ENCODE data around the gene PLA2G4F.

Gene PLA2G4F

GRCh38 chr15:42143356-42143755 lies 13.1 kb downstream of the PLA2G4F start:
- Histone ChIP-seq H3K36me3 (ENCODE audit: control insufficient read depth, insufficient read depth, low read length) (no peaks in the 10 kb centered on the region), H3K27me3 (ENCODE audit: control insufficient read depth, insufficient read depth, low read length) (peaks cover 4% of the 10 kb centered on the region), H3K4me3 (ENCODE audit: low read length) (no peak overlapping the region), H3K4me1 (ENCODE audit: control insufficient read depth, insufficient read depth, low read length) (peaks cover 37% of the 10 kb centered on the region), H3K9me3 (ENCODE audit: control insufficient read depth, low read length) (peaks cover 4% of the 10 kb centered on the region), H3K9ac (ENCODE audit: low read length) (no peak overlapping the region)

GRCh38 chr15:42141795-42142667 lies 14.4 kb downstream of the PLA2G4F start:
- no peak overlapping the region for H3K4me3 ChIP-seq (ENCODE audit: low read length)
- peaks cover 39% of the 10 kb centered on the region for H3K4me1 ChIP-seq (ENCODE audit: control insufficient read depth, insufficient read depth, low read length)
- no peak overlapping the region for H3K9ac ChIP-seq (ENCODE audit: low read length)
- H3K27me3 ChIP-seq (ENCODE audit: control insufficient read depth, insufficient read depth, low read length), result peaks cover 4% of the 10 kb centered on the region
- H3K36me3 ChIP-seq (ENCODE audit: control insufficient read depth, insufficient read depth, low read length), result no peaks in the 10 kb centered on the region
- peaks cover 5% of the 10 kb centered on the region for H3K9me3 ChIP-seq (ENCODE audit: control insufficient read depth, low read length)

- Histone ChIP-seq H3K4me3 (ENCODE audit: low read length) (no peak overlapping the region), H3K9me3 (ENCODE audit: control insufficient read depth, low read length) (peaks cover 5% of the 10 kb centered on the region), H3K27me3 (ENCODE audit: control insufficient read depth, insufficient read depth, low read length) (peaks cover 4% of the 10 kb centered on the region), H3K4me1 (ENCODE audit: control insufficient read depth, insufficient read depth, low read length) (peaks cover 32% of the 10 kb centered on the region), H3K9ac (ENCODE audit: low read length) (no peak overlapping the region), H3K36me3 (ENCODE audit: control insufficient read depth, insufficient read depth, low read length) (no peaks in the 10 kb centered on the region)
Measured at GRCh38 chr15:42141246-42141645, 15.2 kb downstream of the PLA2G4F start.

- H3K4me1 ChIP-seq (ENCODE audit: control insufficient read depth, insufficient read depth, low read length), result peaks cover 32% of the 10 kb centered on the region
- H3K36me3 ChIP-seq (ENCODE audit: control insufficient read depth, insufficient read depth, low read length), result no peaks in the 10 kb centered on the region
- no peak overlapping the region for H3K4me3 ChIP-seq (ENCODE audit: low read length)
- H3K27me3 ChIP-seq (ENCODE audit: control insufficient read depth, insufficient read depth, low read length), result peaks cover 4% of the 10 kb centered on the region
- H3K9ac ChIP-seq (ENCODE audit: low read length), result no peak overlapping the region
- H3K9me3 ChIP-seq (ENCODE audit: control insufficient read depth, low read length), result peaks cover 5% of the 10 kb centered on the region
Measured at GRCh38 chr15:42140383-42141070, 15.9 kb downstream of the PLA2G4F start.

- Histone ChIP-seq H3K27me3 (ENCODE audit: control insufficient read depth, insufficient read depth, low read length) (peaks cover 4% of the 10 kb centered on the region), H3K36me3 (ENCODE audit: control insufficient read depth, insufficient read depth, low read length) (no peaks in the 10 kb centered on the region), H3K4me3 (ENCODE audit: low read length) (no peak overlapping the region), H3K4me1 (ENCODE audit: control insufficient read depth, insufficient read depth, low read length) (peaks cover 32% of the 10 kb centered on the region), H3K9ac (ENCODE audit: low read length) (no peak overlapping the region), H3K9me3 (ENCODE audit: control insufficient read depth, low read length) (peaks cover 5% of the 10 kb centered on the region)
Measured at GRCh38 chr15:42139596-42139995, 16.8 kb downstream of the PLA2G4F start.

GRCh38 chr15:42138968-42139386 lies 17.5 kb downstream of the PLA2G4F start:
- Histone ChIP-seq H3K4me1 (ENCODE audit: control insufficient read depth, insufficient read depth, low read length) (peaks cover 32% of the 10 kb centered on the region), H3K9me3 (ENCODE audit: control insufficient read depth, low read length) (peaks cover 5% of the 10 kb centered on the region), H3K36me3 (ENCODE audit: control insufficient read depth, insufficient read depth, low read length) (no peaks in the 10 kb centered on the region), H3K27me3 (ENCODE audit: control insufficient read depth, insufficient read depth, low read length) (peaks cover 4% of the 10 kb centered on the region), H3K9ac (ENCODE audit: low read length) (no peak overlapping the region), H3K4me3 (ENCODE audit: low read length) (no peak overlapping the region)

- H3K4me3 ChIP-seq (ENCODE audit: low read length), result no peak overlapping the region
- peaks cover 32% of the 10 kb centered on the region for H3K4me1 ChIP-seq (ENCODE audit: control insufficient read depth, insufficient read depth, low read length)
Measured at GRCh38 chr15:42138411-42138810, 18.0 kb downstream of the PLA2G4F start.

GRCh38 chr15:42137461-42138261 lies 18.8 kb downstream of the PLA2G4F start:
- Histone ChIP-seq H3K4me1 (ENCODE audit: control insufficient read depth, insufficient read depth, low read length) (peaks cover 29% of the 10 kb centered on the region), H3K9me3 (ENCODE audit: control insufficient read depth, low read length) (peaks cover 5% of the 10 kb centered on the region), H3K27me3 (ENCODE audit: control insufficient read depth, insufficient read depth, low read length) (peaks cover 4% of the 10 kb centered on the region), H3K36me3 (ENCODE audit: control insufficient read depth, insufficient read depth, low read length) (no peaks in the 10 kb centered on the region), H3K4me3 (ENCODE audit: low read length) (no peak overlapping the region), H3K9ac (ENCODE audit: low read length) (no peak overlapping the region)

More at GRCh38 chr15:42138411-42138810, 18.0 kb downstream of the PLA2G4F start:
- Histone ChIP-seq H3K9ac (ENCODE audit: low read length) (no peak overlapping the region), H3K9me3 (ENCODE audit: control insufficient read depth, low read length) (peaks cover 5% of the 10 kb centered on the region), H3K27me3 (ENCODE audit: control insufficient read depth, insufficient read depth, low read length) (peaks cover 4% of the 10 kb centered on the region), H3K36me3 (ENCODE audit: control insufficient read depth, insufficient read depth, low read length) (no peaks in the 10 kb centered on the region)

- H3K27me3 ChIP-seq (ENCODE audit: control insufficient read depth, insufficient read depth, low read length), result no peaks in the 10 kb centered on the region
- H3K4me3 ChIP-seq (ENCODE audit: low read length), result no peak overlapping the region
- no peaks in the 10 kb centered on the region for H3K36me3 ChIP-seq (ENCODE audit: control insufficient read depth, insufficient read depth, low read length)
- H3K4me1 ChIP-seq (ENCODE audit: control insufficient read depth, insufficient read depth, low read length), result peaks cover 30% of the 10 kb centered on the region
- H3K9me3 ChIP-seq (ENCODE audit: control insufficient read depth, low read length), result peaks cover 5% of the 10 kb centered on the region
- H3K9ac ChIP-seq (ENCODE audit: low read length), result no peak overlapping the region
Measured at GRCh38 chr15:42136513-42136912, 19.9 kb downstream of the PLA2G4F start.

GRCh38 chr15:42135351-42135750 lies 21.1 kb downstream of the PLA2G4F start:
- peaks cover 5% of the 10 kb centered on the region for H3K9me3 ChIP-seq (ENCODE audit: control insufficient read depth, low read length)
- H3K36me3 ChIP-seq (ENCODE audit: control insufficient read depth, insufficient read depth, low read length), result no peaks in the 10 kb centered on the region
- no peaks in the 10 kb centered on the region for H3K27me3 ChIP-seq (ENCODE audit: control insufficient read depth, insufficient read depth, low read length)
- H3K4me3 ChIP-seq (ENCODE audit: low read length), result no peak overlapping the region
- peaks cover 29% of the 10 kb centered on the region for H3K4me1 ChIP-seq (ENCODE audit: control insufficient read depth, insufficient read depth, low read length)
- H3K9ac ChIP-seq (ENCODE audit: low read length), result no peak overlapping the region

- peaks cover 23% of the 10 kb centered on the region for H3K4me1 ChIP-seq (ENCODE audit: control insufficient read depth, insufficient read depth, low read length)
- H3K4me3 ChIP-seq (ENCODE audit: low read length), result no peak overlapping the region
- H3K9ac ChIP-seq (ENCODE audit: low read length), result no peak overlapping the region
- H3K36me3 ChIP-seq (ENCODE audit: control insufficient read depth, insufficient read depth, low read length), result no peaks in the 10 kb centered on the region
- peaks cover 5% of the 10 kb centered on the region for H3K9me3 ChIP-seq (ENCODE audit: control insufficient read depth, low read length)
- no peaks in the 10 kb centered on the region for H3K27me3 ChIP-seq (ENCODE audit: control insufficient read depth, insufficient read depth, low read length)
Measured at GRCh38 chr15:42134617-42135245, 21.7 kb downstream of the PLA2G4F start.

Data from mucosa of stomach (tissue), 1 donor.